Liver (tissue), 3 donors: ENCODE measurements around the gene HRH3.

ENCODE experiments used
- ATF3 ChIP-seq: IDR thresholded peaks from 2 replicates; pipeline ENCODE4 v1.6.1; 2016; ENCODE audit warnings: antibody characterized with exemption
- CTCF ChIP-seq: fragments of 150-350 bp; IDR thresholded peaks from 2 replicates; pipeline ENCODE4 v1.5.1; 2017; ENCODE audit warnings: improper control_type of control experiment, low read depth, low read length; ENCODE audit not compliant: missing input control
- GABPA ChIP-seq, 2 donors: IDR thresholded peaks in 1 of 2; conservative IDR thresholded peaks in 1 of 2; 2 replicates each; pipeline ENCODE4 v1.6.1; 2016; ENCODE audit warnings: antibody characterized with exemption in 2 of 2, mild to moderate bottlenecking in 1 of 2, moderate library complexity in 1 of 2
- HNF4A ChIP-seq, 2 donors: conservative IDR thresholded peaks; 2 replicates each; pipeline ENCODE4 v1.6.1; 2016; ENCODE audit warnings: antibody characterized with exemption in 2 of 2, mild to moderate bottlenecking in 2 of 2
- MAX ChIP-seq: IDR thresholded peaks from 2 replicates; pipeline ENCODE4 v1.6.1; 2016; ENCODE audit warnings: antibody characterized with exemption
- REST ChIP-seq: IDR thresholded peaks from 2 replicates; pipeline ENCODE4 v1.6.1; 2016; ENCODE audit warnings: antibody characterized with exemption, mild to moderate bottlenecking
- SP1 ChIP-seq: IDR thresholded peaks from 2 replicates; pipeline ENCODE4 v1.6.1; 2018; ENCODE audit warnings: antibody characterized with exemption, mild to moderate bottlenecking
- TAF1 ChIP-seq: conservative IDR thresholded peaks from 2 replicates; pipeline ENCODE4 v1.6.1; 2016; ENCODE audit warnings: antibody characterized with exemption, mild to moderate bottlenecking
- YY1 ChIP-seq: IDR thresholded peaks from 2 replicates; pipeline ENCODE4 v1.6.1; 2016; ENCODE audit warnings: antibody characterized with exemption, mild to moderate bottlenecking
- donor health status: healthy.
- donor health status: healthy.

- no peak for TF ChIP-seq CTCF
- TF ChIP-seq MAX = no peak
- no peak for TF ChIP-seq GABPA (IDR thresholded peaks at IDR 0.05 in 1 of 2, conservative IDR thresholded peaks at IDR 0.05 in 1 of 2)
- no peak for TF ChIP-seq ATF3
- TF ChIP-seq REST = no peak
- TF ChIP-seq TAF1 = no peak
- TF ChIP-seq YY1 = no peak
- no peak for TF ChIP-seq SP1
- TF ChIP-seq HNF4A (conservative IDR thresholded peaks at IDR 0.05) = no peak
Measured at GRCh38 chr20:62217913-62218773, 1.9 kb downstream of the HRH3 start.
